K562 (cell line): ENCODE measurements around the gene PHF12. TPM values are rescaled to one million over a fixed set of nuclear protein-coding genes. Genes with fewer than 3 reads are reported as not detected.

Experiments used
- CEBPZ ChIP-seq: fragments of 150-350 bp; IDR thresholded peaks from 2 replicates; pipeline ENCODE4 v1.6.1; 2014; ENCODE audit warnings: low read depth, mild to moderate bottlenecking, low read length, borderline replicate concordance
- CLOCK ChIP-seq: fragments of 250-450 bp; sonication (Bioruptor Pico); IDR thresholded peaks from 2 replicates; pipeline ENCODE4 v1.4.0; 2020; ENCODE audit warnings: mild to moderate bottlenecking, moderate library complexity, borderline replicate concordance
- GATAD2B ChIP-seq: fragments of 450-650 bp; IDR thresholded peaks from 2 replicates; pipeline ENCODE4 v1.6.1; 2017; ENCODE audit warnings: mild to moderate bottlenecking, borderline replicate concordance
- HNRNPH1 ChIP-seq: fragments of 200-400 bp; formaldehyde crosslinking; optimal IDR thresholded peaks from 2 replicates; pipeline ENCODE3; 2017; ENCODE audit warnings: low read depth, mild to moderate bottlenecking, low read length, moderate library complexity
- MTF1 ChIP-seq: fragments of 250-450 bp; sonication (Bioruptor Pico); IDR thresholded peaks from 2 replicates; pipeline ENCODE4 v1.9.0; 2021; ENCODE audit warnings: moderate library complexity, mild to moderate bottlenecking, inconsistent platforms, borderline replicate concordance
- PYGO2 ChIP-seq: fragments of 450-650 bp; IDR thresholded peaks from 2 replicates; pipeline ENCODE4 v1.6.1; 2016; ENCODE audit warnings: mild to moderate bottlenecking, missing genetic modification characterization, moderate library complexity, missing compliant biosample characterization
- RBM34 ChIP-seq: fragments of 200-400 bp; formaldehyde crosslinking; IDR thresholded peaks from 2 replicates; pipeline ENCODE4 v1.6.1; 2018; ENCODE audit warnings: low read length, borderline replicate concordance; ENCODE audit not compliant: insufficient read depth
- RNF219 ChIP-seq: fragments of 250-450 bp; sonication (Bioruptor Pico); IDR thresholded peaks from 2 replicates; pipeline ENCODE4 v1.5.0; 2022; ENCODE audit warnings: mild to moderate bottlenecking
- SMAD1 ChIP-seq: fragments of 150-350 bp; IDR thresholded peaks from 2 replicates; pipeline ENCODE4 v1.6.1; 2014; ENCODE audit warnings: low read length, low read depth; ENCODE audit not compliant: partially characterized antibody
- THRA ChIP-seq: fragments of 450-650 bp; IDR thresholded peaks from 2 replicates; pipeline ENCODE4 v1.6.1; 2017; ENCODE audit warnings: mild to moderate bottlenecking, moderate library complexity
- ZNF766 ChIP-seq: fragments of 200-800 bp; sonication (Bioruptor generic); conservative IDR thresholded peaks from 2 replicates; pipeline ENCODE4 v1.6.1; 2016; ENCODE audit warnings: missing genetic modification characterization, missing compliant biosample characterization
- ZNF778 ChIP-seq: fragments of 450-650 bp; formaldehyde crosslinking; IDR thresholded peaks from 2 replicates; pipeline ENCODE4 v1.4.0; 2020; ENCODE audit warnings: mild to moderate bottlenecking, moderate library complexity
- polyA plus RNA-seq, 8 experiments: library from polyadenylated mRNA; depleted of rRNA in 4 of 8; stranded (reverse) in 5 of 8; unstranded in 3 of 8; fragments of >200 nt; fragmentation: Nextera tagmentation in 2 of 8; fragmentation: Illumina TruSeq in 1 of 8; extraction: Ambion mirVana in 2 of 8; extraction: Trizol in 1 of 8; gene quantifications; 2 replicates each; pipeline versions ENCODE4 v1.2.1 to v1.2.3, GENCODE V29; 2011 to 2014; ENCODE audit warnings: inconsistent platforms in 1 of 8, missing spikeins in 1 of 8
- total RNA-seq, 7 experiments: library from RNA; depleted of rRNA in 6 of 7; stranded (reverse); fragments of >200 nt in 6 of 7; fragmentation: Illumina TruSeq in 2 of 7; extraction: Trizol in 2 of 7; gene quantifications; 2 replicates each; pipeline versions ENCODE4 v1.2.1 to v1.2.3, GENCODE V29; 2011 to 2021; ENCODE audit warnings: low replicate concordance in 1 of 7

PHF12 gene
- total and polyA plus RNA-seq, 9 of the 15 experiments (the other 6 are each of a cell fraction or from before 2014, with no cell fraction given): 0.82 to 31.3 (median 13.5) TPM

GRCh38 chr17:28902819-28903545, 48.3 kb downstream of the PHF12 start, which contains the start of gene DHRS13 (continued):
- no peak for TF ChIP-seq THRA
- no peak for TF ChIP-seq HNRNPH1
- TF ChIP-seq ZNF778 (CRISPR knock-in tag): no peak
- peak; percentile 66; the same call in 1 of the 2 replicates for TF ChIP-seq ZNF766
- peak; percentile 90 for TF ChIP-seq SMAD1
- no peak for TF ChIP-seq RNF219
- TF ChIP-seq PYGO2 (tag): no peak
- TF ChIP-seq MTF1: no peak
- TF ChIP-seq RBM34: no peak
- TF ChIP-seq CLOCK (CRISPR knock-in tag): no peak
- no peak for TF ChIP-seq CEBPZ
- TF ChIP-seq GATAD2B: peak; percentile 99
